ENCODE data around the gene NME4.
"Not testable (repeated sequence)": the region's sequence is repeated elsewhere in the genome, so short reads cannot be mapped to it uniquely, and the experiment has no call there.

The NME4 gene

DNA sequence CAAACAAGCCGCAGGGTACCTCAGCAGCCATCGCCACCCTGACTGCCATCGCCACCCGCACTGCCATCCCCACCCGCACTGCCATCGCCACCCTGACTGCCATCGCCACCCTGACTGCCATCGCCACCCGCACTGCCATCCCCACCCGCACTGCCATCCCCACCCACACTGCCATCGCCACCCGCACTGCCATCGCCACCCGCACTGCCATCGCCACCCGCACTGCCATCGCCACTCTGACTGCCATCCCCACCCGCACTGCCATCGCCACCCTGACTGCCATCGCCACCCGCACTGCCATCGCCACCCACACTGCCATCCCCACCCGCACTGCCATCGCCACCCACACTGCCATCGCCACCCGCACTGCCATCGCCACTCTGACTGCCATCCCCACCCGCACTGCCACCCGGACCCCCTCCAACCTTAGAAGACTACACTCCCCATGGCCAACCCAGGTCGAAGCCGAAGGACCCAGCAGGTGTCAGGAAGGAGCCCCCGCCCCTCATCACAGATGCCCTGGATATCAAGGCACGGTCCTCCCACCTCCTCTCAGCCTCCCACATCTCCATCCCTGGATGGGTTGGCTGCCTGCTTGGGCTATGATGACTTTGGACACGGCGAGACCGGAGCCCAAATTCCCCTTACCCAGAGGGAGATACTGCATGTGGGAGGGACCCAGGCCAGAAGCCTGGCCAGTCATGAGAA lies 18.7 kb upstream of the NME4 start:
- DNase-seq, result not testable (repeated sequence)

DNA sequence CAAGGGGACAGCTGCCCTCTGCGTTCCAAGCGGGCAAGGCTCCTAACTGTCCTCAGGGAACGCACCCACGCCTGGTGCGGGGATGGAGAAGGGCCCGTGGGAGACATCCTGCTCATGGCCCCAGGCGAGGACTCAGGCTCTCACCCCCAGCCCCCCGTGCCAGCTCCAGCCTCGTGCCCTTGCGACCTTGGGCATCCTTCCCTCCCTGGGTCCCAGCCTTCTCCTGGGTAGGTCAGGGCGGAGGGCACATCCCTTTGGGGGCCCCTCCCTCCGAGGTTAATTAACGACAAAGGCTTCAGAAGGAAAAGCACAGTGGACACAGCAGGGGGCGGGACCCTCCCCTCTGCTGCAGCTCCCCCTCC lies 18.2 kb upstream of the NME4 start:
- no peak for DNase-seq

DNA sequence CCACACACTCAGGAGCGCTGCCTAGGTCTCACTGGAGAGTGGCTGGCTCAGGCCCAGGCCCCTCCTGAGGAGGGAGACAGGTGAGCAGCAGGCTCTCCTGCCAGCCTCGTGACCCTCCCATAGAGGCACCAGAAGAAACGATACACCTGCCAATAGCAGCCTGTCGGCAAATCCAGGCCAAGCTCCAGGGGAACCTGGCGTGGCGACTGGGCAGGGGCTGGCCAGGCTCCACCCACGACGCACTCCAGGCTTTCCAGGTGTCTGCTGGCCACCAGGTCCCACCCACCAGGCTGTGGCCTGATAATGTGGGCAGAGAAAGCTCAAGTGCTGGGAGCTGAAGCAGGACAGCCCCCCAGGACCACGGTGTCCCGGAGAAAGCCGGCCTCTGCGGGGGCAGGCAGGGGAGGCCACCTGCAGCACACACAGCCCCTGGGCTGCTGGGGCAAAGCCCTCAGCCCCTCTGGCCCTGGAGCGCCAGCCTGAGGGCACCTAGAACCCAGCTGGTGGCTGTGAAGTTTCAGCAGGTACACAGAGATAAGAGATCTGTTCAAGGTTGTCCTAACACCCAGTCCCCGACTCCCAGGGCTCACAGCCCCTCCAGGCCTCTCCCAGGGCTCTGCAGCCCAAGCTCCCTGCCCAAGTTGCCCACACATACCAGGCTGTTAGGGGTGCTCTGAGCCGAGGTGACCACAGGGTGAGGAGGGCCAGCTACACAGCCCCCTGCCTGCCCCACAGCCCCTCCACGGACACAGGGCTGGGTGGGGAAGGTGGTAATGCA lies 17.6 kb upstream of the NME4 start:
- no peak for DNase-seq

DNA sequence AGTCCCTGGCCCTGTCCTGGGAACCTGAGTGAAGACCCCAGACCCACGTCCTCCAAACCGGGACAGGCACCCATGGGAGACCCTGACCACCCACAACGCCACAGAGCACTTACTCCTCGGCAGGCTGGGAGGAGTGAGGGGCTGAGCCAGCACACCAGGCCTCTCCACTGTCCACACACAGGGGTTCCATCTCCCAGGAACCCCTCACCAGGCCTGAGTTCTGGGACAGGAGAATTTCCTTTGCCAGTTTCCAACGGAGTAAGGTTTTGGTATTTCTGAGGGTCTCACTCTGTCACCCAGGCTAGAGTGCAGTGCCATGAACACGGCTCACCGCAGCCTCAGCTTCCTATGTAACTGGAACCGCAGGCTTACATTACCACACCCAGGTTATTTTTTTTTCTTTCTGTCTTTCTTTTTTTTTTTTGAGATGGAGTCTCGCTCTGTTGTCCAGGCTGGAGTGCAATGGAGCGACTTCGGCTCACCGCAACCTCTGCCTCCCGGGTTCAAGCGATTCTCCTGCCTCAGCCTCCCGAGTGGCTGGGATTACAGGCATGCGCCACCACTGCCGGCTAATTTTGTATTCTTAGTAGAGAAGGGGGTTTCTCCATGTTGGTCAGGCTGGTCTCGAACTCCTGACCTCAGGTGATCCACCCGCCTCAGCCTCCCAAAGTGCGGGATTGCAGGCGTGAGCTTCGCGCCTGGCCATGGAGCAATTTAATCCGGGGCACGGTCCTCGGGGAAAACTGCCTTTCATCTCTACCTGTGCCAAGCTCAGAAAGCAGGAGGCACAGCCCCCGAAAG lies 16.8 kb upstream of the NME4 start:
- no peak for DNase-seq

DNA sequence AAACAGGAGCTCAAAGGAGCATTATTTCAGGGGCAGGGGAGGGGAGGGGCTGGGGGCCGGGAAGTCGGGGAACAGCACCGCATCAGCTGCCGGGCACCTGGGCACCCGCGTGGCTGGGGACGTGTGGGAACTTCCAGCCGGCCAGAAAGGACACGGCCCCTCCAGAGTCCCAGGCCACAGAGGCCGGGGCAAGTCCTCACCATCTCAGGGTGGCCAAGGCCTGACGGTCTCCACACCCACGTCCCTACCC lies 16.3 kb upstream of the NME4 start:
- DNase-seq, result no peak

DNA sequence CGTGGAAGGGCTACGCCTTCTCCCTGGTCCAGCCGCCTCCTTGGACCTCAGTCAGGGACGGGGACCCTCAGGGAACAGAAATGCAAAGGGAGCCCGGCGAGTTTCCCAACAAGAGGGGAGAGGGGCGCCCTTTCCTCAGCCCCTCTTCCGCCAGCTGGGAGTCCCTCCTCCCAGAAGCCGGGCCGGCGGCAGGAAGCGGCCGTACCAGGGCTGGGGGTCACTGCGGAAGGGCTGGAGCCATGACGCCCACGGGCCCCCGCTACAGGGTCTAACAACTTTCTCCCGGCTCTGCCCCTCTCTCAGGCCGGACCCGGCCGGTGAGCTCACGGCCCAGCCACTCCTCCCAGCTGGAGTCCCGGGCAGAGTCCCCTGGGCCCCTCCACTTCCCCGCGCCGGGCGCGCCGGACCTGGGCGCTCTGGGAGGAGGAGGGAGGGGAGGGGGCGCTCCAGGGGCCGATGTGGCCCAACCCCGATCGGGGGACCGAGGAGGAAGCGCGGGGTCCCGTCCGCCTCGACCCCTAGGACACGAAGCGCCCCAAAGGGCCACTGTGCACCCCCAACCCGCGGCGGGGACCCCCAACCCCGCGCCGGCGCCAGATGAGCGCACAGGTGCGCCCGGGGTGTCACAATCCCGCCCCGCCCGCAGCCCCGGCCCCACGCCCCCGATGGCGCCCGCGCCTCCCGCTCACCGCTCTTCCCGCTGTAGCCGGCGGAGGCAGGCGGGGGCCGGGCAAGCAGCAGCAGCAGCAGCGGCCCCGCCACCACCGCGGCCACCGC lies 15.8 kb upstream of the NME4 start:
- peak; percentile 44 for DNase-seq

DNA sequence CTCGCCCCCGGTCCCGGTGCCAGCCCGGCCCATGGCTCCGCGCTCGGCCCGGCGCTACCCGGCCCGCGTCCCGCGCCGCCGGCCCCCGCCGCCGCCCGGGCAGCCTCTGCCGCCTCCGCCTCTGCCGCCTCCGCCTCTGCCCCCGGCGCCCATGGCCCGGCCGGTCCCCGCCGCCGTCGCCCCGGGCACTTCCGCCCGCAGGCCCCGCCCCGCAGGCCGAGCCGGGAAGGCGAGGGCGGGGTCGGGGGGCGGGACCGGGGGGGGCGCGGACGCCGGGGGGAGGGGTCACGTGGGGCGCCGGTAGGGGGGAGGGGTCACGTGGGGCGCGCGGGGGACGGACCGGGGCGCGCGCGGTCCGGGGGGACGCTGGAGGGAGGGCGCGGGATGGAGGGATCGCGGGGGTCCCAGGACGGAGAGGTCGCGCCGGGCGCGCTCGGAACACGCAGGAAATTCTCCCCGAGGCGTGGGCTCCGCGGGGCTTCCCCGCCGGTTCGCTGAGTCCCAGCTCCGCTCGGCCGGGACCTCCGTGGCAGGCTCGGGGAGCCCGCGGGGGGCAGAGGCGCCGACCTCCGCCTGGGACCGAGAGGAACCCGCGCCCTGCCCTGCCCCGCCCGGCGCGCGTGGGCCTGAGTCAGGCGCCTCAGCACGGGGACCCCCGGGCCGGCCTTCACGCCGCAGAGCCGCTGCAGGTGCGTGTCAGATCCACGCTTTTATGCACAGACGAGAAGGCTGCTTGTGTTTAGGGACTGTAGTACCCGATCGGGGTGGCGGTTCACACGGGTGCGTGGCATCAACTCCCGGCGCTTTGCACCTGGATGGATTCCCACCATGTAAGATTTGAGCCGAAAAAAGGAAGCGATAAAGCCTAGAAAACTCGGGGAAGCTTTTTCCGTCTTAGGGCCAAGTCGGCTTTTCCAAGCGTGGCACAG lies 14.9 kb upstream of the NME4 start, which contains the start of gene PGAP6:
PGAP6 (minus strand) TSS at position 190 of the 929 bp plus-strand sequence; CDS start at position 33, 157 bp downstream.
- peak; percentile 64 for DNase-seq

DNA sequence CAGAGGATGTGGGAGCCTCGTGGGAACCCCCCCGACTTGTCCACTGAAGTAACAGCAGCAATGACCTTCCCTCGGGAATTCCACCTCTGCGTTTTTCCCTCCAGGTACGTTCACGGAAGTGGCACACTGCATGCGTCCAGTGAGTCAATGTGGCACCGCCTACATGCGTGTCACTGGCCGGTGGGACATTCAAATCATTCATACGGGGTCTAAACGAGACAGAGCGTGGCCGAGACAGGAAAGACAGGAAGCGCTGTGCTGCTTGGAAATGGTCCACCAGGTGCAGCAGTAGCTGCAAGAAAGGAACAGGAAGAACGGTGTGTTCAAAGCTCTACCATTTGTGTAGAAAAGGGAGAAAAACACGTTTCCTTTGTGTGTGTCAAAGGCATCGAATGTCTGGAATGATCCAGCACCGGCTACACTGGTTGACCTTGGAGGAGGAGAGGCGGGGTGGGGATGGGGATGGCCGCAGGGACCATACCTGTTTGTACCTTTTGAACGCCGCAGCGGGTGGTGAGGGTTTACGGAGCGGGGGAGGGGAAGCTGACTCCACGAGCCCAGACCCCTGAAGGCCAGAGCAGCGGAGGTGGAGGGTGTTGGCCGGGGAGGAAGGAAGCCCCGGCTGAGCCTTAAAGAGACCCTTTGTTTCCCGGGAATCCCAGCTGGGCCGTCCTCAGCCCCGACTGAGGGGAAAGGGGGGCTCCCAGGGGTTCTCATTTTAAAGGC lies 13.5 kb upstream of the NME4 start:
- peak; percentile 44 for DNase-seq

DNA sequence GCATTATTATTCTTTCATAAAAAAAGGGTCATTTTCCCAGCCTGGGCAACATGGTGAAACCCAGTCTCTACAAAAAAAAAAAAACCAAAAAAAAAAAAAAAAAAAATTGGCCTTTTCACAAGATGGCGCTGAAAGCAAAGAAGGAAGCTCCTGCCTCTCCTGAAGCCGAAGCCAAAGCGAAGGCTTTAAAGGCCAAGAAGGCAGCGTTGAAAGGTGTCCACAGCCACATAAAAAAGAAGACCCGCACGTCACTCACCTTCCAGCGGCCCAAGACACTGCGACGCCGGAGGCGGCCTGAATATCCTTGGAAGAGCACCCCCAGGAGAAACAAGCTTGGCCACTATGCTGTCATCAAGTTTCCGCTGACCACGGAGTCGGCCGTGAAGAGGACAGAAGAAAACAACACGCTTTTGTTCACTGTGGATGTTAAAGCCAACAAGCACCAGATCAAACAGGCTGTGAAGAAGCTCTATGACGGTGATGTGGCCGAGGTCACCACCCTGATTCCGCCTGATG lies 10.3 kb upstream of the NME4 start:
- no peak for DNase-seq

DNA sequence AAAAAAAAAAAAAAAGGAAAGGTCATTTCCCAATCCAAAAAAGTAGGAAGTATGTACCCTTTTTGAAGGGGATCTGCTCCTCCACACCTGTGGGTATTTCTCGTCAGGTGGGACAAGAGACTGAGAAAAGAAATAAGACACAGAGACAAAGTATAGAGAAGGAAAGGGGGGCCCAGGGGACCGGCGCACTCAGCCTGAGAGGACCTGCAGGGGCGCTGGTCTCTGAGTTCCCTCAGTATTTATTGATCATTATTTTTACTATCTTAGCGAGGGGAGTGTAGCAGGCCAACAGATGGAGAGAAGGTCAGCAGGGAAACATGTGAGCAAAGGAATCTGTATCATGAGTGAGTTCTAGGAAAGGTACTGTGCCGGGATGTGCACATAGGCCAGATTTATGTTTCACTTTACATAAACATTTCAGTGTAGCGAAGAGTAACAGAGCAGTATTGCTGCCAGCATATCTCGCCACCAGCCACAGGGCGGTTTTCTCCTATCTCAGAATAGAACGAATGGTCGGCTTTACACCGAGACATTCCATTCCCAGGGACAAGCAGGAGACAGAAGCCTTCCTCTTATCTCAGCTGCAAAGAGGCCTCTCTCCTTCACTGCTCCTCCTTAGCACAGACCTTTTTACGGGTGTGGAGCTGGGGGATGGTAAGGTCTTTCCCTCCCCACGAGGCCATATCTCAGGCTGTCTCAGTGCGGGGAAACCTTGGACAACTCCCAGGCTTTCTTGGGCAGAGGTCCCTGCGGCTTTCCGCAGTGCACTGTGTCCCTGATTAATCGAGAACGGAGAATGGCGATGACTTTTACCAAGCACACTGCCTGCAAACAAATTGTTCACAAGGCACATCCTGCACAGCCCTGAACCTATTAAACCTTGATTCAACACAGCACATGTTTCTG lies 9.0 kb upstream of the NME4 start:
- DNase-seq, result not testable (repeated sequence)

DNA sequence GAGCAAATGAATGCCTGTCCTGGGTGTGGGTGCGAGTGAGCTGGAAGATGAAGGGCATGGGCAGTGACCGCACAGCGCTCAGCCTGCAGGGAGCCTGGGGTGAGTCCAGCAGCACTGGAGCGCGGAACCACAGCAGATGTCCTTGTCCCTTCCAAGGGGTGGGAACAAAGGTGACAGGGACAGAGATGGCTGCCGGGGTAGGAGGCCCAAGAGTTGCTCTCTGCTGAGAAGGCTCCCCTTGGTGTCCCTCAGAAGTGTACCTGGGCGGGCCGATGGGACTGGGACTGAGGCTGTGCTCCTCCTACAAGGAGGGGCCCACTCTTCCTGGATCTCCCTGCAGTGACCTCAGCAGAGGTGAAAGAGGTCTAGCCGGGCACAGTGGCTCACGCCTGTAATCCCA lies 7.6 kb upstream of the NME4 start:
- DNase-seq, result no peak

DNA sequence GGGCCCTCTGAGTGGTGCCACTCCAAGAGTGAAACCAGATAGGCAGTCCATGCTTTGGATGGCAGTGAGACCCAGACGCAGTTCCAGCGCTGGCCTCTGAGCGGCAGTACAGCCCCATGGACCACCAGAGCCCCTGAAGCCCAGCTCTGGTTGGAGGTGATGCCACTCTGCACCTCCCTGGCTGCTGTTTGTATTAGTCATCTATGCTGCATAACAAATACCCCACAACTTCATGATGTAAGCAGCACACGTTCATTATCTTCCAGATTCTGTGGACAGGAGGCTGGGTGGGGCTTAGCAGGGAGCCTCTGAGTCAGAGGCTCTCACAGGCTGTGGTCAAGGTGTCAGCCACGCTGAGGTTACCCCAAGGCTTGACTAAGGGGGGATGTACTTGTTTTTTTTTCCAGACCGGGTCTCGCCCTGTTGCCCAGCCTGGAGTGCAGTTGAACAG lies 5.1 kb upstream of the NME4 start:
- peak; percentile 75 for DNase-seq

DNA sequence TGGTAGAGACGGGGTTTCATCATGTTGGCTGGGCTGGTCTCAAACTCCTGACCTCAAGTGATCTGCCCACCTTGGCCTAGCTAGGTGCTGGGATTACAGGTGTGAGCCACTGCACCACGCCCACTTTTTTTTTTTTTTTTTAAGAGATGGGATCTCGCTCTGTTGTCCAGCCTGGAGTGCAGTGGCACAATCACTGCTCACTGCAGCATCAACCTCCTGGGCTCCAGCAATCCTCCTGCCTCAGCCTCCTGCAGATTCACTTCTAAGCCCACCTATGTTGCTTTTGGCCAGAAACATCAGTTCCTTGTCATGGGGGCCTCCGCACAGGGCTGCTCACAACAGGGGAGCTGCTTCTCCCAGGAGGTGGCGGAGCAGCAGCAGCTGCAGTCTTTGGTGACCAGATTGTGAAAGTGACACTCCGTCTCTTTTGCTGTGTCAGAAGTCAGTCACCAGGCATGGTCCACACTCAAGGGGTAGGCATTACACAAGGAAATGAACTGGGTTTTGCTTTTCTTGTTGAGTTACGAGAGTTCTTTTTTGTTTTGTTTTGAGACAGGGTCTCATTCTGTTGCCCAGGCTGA lies 4.5 kb upstream of the NME4 start:
- DNase-seq, result no peak

DNA sequence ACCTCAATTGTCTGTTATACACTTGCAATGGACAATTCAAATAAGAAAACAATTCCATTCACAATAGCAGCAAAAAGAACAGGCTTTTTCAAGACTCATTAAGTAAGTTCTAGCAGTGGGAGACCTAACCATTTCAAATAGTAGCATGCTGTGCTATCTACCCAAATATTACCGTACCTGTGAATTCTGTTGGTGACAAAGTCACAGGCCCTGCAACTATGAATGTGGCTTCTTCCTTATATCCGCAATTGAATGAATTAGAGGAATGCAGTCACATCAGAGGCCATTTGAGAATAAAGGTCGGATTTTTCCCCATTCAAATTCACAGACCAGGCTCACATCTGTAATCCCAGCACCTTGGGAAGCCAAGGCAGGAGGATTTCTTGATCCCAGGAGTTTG lies 800 bp upstream of the NME4 start:
- no peak for DNase-seq

DNA sequence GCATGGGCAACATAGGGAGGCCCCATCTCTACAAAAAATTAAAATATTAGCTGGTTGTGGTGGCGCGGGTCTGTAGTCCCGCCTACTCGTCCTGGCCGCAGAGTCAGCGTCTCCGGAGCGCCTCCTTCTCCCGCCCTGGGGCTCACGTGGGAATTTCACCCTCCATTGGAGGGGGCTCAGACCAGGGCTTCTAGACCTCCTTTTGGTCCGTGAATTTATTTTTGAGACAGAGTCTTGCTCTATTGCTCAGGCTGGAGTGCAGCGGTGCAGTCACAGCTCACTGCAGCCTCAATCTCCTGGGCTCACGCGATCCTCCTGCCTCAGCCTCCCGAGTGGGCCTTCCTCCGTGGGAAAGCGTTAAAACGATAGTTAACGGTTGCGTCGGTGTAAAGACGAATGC lies 394 bp upstream of the NME4 start:
- DNase-seq, result no peak

DNA sequence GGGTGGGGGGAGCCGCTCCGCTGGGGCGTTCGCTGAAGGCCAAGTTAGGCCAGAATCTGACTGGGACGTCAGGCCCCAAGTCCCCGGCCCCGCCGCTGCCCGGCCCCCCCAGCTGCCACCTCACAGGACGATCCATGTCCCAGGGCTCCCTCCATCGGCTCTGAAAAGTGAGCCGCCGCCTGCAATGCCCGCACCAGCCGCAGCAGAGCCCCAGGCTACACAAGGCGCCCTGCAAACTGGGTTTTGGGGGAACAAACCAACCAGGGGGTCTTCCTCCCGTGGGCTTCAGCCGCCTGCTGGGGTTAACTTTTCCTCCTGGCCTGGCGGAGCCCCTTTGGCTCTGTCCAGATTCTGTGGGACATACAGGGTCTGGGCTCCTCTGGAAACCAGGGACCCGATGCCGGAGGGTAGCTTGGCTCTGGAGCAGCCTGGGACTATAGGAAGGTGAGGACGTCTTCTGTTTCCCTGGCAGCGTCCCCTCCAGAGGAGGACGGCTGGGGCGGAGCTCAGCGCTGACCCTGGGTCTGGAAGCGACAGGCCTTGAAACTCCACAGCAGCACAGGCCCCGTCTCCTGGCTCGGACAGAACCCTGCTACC lies 835 bp downstream of the NME4 start:
- peak; percentile 44 for DNase-seq

DNA sequence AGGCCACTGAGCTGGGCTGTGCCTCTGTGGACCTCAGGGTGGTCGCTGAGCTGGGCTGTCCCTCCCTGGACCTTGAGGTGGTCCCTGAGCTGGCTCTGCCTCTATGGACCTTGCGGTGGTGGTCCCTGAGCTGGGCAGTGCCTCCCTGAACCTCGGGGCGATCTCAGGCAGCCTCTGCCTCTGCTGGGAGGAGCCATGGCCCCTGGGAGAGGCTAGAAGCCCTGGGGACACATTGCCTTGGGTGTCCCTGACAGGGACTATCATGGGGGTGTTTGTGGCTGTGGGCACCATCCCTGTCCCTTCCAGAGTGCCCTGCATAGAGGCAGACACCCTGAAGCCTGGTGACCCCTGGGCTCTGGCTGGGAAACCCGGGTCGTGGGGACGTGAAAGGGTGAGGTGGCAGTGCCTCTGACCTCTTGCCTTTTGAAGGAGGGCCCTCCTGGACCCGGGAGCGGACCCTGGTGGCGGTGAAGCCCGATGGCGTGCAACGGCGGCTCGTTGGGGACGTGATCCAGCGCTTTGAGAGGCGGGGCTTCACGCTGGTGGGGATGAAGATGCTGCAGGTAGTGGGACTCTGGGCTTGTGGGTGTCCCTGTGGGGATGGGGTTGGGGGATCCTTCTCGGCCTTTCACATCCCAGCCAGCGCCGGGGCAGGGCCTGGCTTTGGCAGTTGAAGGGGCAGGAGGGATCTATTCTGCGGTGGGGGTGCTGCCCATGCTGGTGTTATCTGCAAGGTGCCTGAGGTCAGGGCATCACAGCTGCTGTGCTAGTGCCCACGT lies 1.8 kb downstream of the NME4 start:
- no peak for DNase-seq

DNA sequence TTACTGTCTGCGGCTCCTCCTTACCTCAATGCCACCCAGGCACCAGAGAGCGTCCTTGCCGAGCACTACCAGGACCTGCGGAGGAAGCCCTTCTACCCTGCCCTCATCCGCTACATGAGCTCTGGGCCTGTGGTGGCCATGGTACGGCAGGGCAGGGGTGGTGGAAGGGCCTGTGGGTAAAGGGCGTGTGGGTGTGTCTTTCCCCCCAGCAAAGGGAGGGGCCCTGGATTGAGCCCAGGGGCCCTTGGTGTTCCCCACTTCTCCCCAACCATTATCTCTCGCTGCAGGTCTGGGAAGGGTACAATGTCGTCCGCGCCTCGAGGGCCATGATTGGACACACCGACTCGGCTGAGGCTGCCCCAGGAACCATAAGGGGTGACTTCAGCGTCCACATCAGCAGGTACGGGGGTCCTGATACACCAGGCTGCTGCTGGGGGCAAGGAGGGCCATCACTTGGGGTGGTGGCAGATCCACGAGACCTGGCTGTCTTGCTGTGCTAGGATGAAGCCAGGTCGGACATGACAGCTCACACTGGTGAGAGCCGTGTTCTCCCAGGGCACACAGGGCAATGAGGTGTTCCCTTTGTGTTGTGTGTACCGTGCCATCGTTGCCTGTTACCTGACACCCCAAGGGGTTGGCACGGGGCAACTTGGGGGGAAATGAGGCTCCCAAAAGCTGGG lies 2.5 kb downstream of the NME4 start:
- DNase-seq, result no peak
